Right atrium auricular region (tissue), 2 donors: ENCODE data around the gene ITGB1BP2. TPM values are rescaled to one million over a fixed set of nuclear protein-coding genes. Genes with fewer than 3 reads are reported as not detected.

ENCODE experiments used
- DNase-seq: peaks from one replicate; pipeline ENCODE4 v3.0.0-alpha.2; 2019; ENCODE audit warnings: low spot score
- H3K27ac ChIP-seq, 2 donors: fragments of 200-600 bp; sonication (generic); 1 replicate in 1 of 2; 2 replicates in 1 of 2; pipeline ENCODE4 v1.5.1; 2016 to 2019
- H3K27me3 ChIP-seq, 2 donors: fragments of 200-600 bp; sonication (generic); one replicate each; pipeline versions ENCODE4 v1.5.1 to v1.6.0; 2017 to 2019
- H3K36me3 ChIP-seq: fragments of 200-600 bp; sonication (generic); one replicate; pipeline ENCODE4 v1.5.1; 2016
- H3K4me1 ChIP-seq, 2 donors: fragments of 200-600 bp; sonication (generic); one replicate each; pipeline versions ENCODE4 v1.5.1 to v1.6.0; 2017 to 2019
- H3K4me3 ChIP-seq, 2 donors: fragments of 200-600 bp; sonication (generic); 1 replicate in 1 of 2; 2 replicates in 1 of 2; pipeline ENCODE4 v1.5.1; 2017 to 2019; ENCODE audit warnings: mild to moderate bottlenecking in 1 of 2, moderate library complexity in 1 of 2
- H3K9me3 ChIP-seq, 2 donors: fragments of 200-600 bp; sonication (generic); one replicate each; pipeline ENCODE4 v1.5.1; 2019
- CTCF ChIP-seq, 2 donors: fragments of 200-600 bp; sonication (generic); IDR thresholded peaks; one replicate each; pipeline ENCODE4 v1.5.1; 2019; ENCODE audit warnings: antibody characterized with exemption in 2 of 2
- total RNA-seq, 2 donors: library from RNA; depleted of rRNA; stranded (reverse); fragments of >200 nt; gene quantifications; one replicate each; pipeline ENCODE4 v1.1.0, GENCODE V29; 2016

ITGB1BP2 gene
- total RNA-seq, result 100 to 1,000 TPM; 102 to 172 TPM

- no peak for DNase-seq
- Histone ChIP-seq H3K4me1 (peaks cover 0 to 7% of the 10 kb centered on the region in 2 donors), H3K27ac (peak within 1 kb of the TSS; percentile 69 to 79), H3K36me3 (peaks cover 33% of the 10 kb centered on the region), H3K27me3 (no peaks in the 10 kb centered on the region), H3K4me3 (peak within 1 kb of the TSS; percentile 36 to 38), H3K9me3 (no peaks in the 10 kb centered on the region)
- TF ChIP-seq CTCF (IDR thresholded peaks at IDR 0.05), result no peak
These were observed at the start of gene ITGB1BP2 for GRCh38 chrX:71301195-71301924. TSS of gene ITGB1BP2 (plus strand) at chrX:71301750. CDS start at chrX:71301807, 57 bp downstream.

- Histone ChIP-seq H3K4me3 (no peak overlapping the region), H3K27me3 (no peaks in the 10 kb centered on the region), H3K4me1 (peaks cover 0 to 15% of the 10 kb centered on the region in 2 donors), H3K36me3 (peaks cover 7% of the 10 kb centered on the region), H3K9me3 (no peaks in the 10 kb centered on the region), H3K27ac (no peak overlapping the region)
- no peak for TF ChIP-seq CTCF (IDR thresholded peaks at IDR 0.05)
- no peak for DNase-seq
These were observed 49.3 kb upstream of the ITGB1BP2 start for GRCh38 chrX:71252221-71252620.

- no peaks in the 10 kb centered on the region for H3K27me3 ChIP-seq
- H3K4me3 ChIP-seq, result peak overlapping the region; percentile 67 to 69
- no peak for DNase-seq
- H3K36me3 ChIP-seq, result peaks cover 4% of the 10 kb centered on the region
- no peaks in the 10 kb centered on the region for H3K9me3 ChIP-seq
- peaks cover 0 to 15% of the 10 kb centered on the region in 2 donors for H3K4me1 ChIP-seq
- TF ChIP-seq CTCF (IDR thresholded peaks at IDR 0.05), result peak; percentile 24 to 59
- H3K27ac ChIP-seq, result peak overlapping the region; percentile 79 to 87
These were observed 48.1 kb upstream of the ITGB1BP2 start for GRCh38 chrX:71253253-71254091.

DNA sequence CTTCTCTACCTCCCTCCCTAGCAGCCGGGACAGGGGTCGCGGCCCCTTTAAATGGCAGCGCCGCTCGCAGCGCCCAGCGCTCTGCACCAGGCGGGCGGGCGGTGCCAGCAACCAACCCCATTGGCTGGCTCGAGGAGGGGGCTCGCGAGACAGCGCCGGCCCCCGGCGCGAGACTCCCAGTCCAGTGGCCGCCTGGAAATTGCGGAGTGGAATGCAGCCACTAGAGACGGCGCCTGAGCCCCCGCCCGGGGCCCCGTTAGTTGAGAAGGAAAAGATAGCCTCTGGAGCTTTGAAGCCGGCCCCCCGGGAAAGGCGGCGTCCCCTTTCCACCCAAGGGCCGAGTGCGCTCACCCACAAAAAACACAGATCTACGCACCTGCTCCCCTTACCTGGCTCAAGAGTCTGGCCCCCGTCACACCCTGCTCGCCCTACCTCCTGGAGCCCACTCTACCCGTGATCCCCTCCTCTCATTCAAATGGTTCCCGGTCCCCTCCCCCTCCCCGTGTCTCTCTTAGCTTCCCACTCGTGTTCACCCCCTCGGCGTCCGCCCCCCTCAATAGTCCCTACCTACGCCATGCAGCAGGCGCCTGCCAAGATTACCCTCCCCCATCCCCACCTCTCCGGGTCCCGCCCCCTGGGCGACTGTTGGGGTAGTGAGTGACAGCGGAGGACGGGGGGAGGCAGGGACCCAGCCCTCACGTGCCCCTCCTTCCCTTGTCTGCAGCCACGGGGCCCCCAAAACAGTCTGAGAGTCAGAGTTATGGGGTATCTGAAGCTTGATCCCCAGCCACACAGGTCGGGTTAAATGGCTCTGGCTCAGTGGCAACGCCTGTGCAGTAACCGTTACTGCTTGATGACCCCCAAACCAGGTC lies 47.2 kb upstream of the ITGB1BP2 start, which contains the start of gene ZMYM3:
Gene ZMYM3, minus strand, starts transcription at position 49 of the 872 bp plus-strand sequence. CDS start 885 bp downstream, outside the sequence.
- Histone ChIP-seq H3K9me3 (no peaks in the 10 kb centered on the region), H3K4me1 (peaks cover 0 to 15% of the 10 kb centered on the region in 2 donors), H3K27me3 (no peaks in the 10 kb centered on the region), H3K4me3 (peak within 1 kb of the TSS; percentile 67 to 69), H3K36me3 (peaks cover 3% of the 10 kb centered on the region), H3K27ac (peak within 1 kb of the TSS; percentile 79 to 87)
- peak; percentile 83 for DNase-seq
- no peak for TF ChIP-seq CTCF (IDR thresholded peaks at IDR 0.05)

GRCh38 chrX:71256051-71256450 lies 45.5 kb upstream of the ITGB1BP2 start:
- Histone ChIP-seq H3K36me3 (no peaks in the 10 kb centered on the region), H3K9me3 (no peaks in the 10 kb centered on the region), H3K4me3 (no peak overlapping the region), H3K27ac (no peak overlapping the region), H3K4me1 (peaks cover 0 to 15% of the 10 kb centered on the region in 2 donors), H3K27me3 (no peaks in the 10 kb centered on the region)
- no peak for TF ChIP-seq CTCF (IDR thresholded peaks at IDR 0.05)
- DNase-seq, result no peak
